ENCODE data around the gene KCNH5.

DNA sequence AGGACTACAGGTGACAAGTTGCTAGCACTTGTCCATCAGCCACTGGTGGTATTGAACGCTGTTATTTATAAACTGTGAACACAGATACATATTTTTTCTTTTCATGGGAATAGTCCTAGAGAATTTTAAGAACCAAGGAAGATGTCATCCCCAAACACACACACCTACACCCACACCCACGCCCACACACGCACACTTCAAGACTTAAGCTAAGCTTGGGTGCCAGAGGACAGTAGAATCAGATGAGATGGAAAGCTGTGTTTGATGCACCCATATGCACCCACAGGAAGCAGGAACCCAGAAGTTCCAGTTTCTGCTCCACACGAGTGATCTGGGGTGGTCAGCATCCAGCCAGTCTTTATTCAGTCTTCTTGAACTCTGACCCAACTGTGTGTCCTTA, 348.3 kb downstream of the KCNH5 start:
- TF ChIP-seq, protein P1, sequence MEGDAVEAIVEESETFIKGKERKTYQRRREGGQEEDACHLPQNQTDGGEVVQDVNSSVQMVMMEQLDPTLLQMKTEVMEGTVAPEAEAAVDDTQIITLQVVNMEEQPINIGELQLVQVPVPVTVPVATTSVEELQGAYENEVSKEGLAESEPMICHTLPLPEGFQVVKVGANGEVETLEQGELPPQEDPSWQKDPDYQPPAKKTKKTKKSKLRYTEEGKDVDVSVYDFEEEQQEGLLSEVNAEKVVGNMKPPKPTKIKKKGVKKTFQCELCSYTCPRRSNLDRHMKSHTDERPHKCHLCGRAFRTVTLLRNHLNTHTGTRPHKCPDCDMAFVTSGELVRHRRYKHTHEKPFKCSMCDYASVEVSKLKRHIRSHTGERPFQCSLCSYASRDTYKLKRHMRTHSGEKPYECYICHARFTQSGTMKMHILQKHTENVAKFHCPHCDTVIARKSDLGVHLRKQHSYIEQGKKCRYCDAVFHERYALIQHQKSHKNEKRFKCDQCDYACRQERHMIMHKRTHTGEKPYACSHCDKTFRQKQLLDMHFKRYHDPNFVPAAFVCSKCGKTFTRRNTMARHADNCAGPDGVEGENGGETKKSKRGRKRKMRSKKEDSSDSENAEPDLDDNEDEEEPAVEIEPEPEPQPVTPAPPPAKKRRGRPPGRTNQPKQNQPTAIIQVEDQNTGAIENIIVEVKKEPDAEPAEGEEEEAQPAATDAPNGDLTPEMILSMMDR (conservative IDR thresholded peaks at IDR 0.05; ENCODE audit: low read length): no peak
- TF ChIP-seq EZH2phosphoT487 (IDR thresholded peaks at IDR 0.05; ENCODE audit: borderline replicate concordance): no peak
